SK-N-SH (cell line): ENCODE data around the gene SEPTIN7. TPM values are rescaled to one million over a fixed set of nuclear protein-coding genes. Genes with fewer than 3 reads are reported as not detected.

ENCODE experiments used
- CTCF ChIA-PET: fragments of 300-600, 350-600 bp; formaldehyde crosslinking; extraction: SDS; loops from one replicate; lab custom pipeline; 2021; lab: Yijun Ruan, JAX
- POLR2A ChIA-PET: fragments of 350-600 bp; sonication (Branson Sonifier 250); formaldehyde crosslinking; extraction: SDS; loops from one replicate; lab custom pipeline; 2020; ENCODE audit warnings: antibody characterized with exemption, inconsistent platforms; lab: Yijun Ruan, JAX
- DNase-seq: peaks from one replicate; pipeline ENCODE4 v3.0.0; 2012
- H2AFZ ChIP-seq: fragments of 200-600 bp; sonication (generic); 2 replicates; pipeline ENCODE4 v1.8.1; 2016; ENCODE audit warnings: antibody characterized with exemption, mild to moderate bottlenecking, low read depth
- H3F3A ChIP-seq: fragments of 200-600 bp; sonication (generic); replicated peaks from 2 replicates; pipeline ENCODE3; 2016; ENCODE audit warnings: antibody characterized with exemption, mild to moderate bottlenecking; ENCODE audit not compliant: insufficient read depth
- H3K27ac ChIP-seq, 2 experiments: fragments of 200-500 bp in 1 of 2; fragments of 200-600 bp in 1 of 2; sonication (Bioruptor generic) in 1 of 2; sonication (generic), shearing (Covaris generic) in 1 of 2; 2 replicates each; pipeline versions ENCODE4 v1.5.1 to v1.6.1; 2014 to 2016; ENCODE audit warnings: low read depth in 2 of 2, inconsistent platforms in 1 of 2, low read length in 1 of 2, mild to moderate bottlenecking in 1 of 2, mixed read lengths in 1 of 2
- H3K27me3 ChIP-seq: fragments of 200-600 bp; sonication (generic), shearing (Covaris generic); 2 replicates; pipeline ENCODE4 v1.6.1; 2016; ENCODE audit warnings: mixed run types; ENCODE audit not compliant: insufficient read depth
- H3K36me3 ChIP-seq, 2 experiments: fragments of 200-500 bp in 1 of 2; fragments of 200-600 bp in 1 of 2; sonication (Bioruptor generic) in 1 of 2; sonication (generic) in 1 of 2; replicated peaks in 1 of 2; 2 replicates each; pipeline versions ENCODE3 to v1.5.1; 2014 to 2016; ENCODE audit warnings: low read length in 1 of 2, mild to moderate bottlenecking in 1 of 2; ENCODE audit not compliant: insufficient read depth in 2 of 2, control insufficient read depth in 1 of 2
- H3K4me1 ChIP-seq, 2 experiments: fragments of 200-500 bp in 1 of 2; fragments of 200-600 bp in 1 of 2; sonication (Bioruptor generic) in 1 of 2; sonication (generic), shearing (Covaris generic) in 1 of 2; 2 replicates each; pipeline versions ENCODE4 v1.5.1 to v1.6.1; 2014 to 2016; ENCODE audit warnings: low read depth in 1 of 2, low read length in 1 of 2, mixed run types in 1 of 2; ENCODE audit not compliant: insufficient read depth in 2 of 2, control insufficient read depth in 1 of 2
- H3K4me2 ChIP-seq: fragments of 200-600 bp; sonication (generic), shearing (Covaris generic); 2 replicates; pipeline ENCODE4 v1.6.1; 2017; ENCODE audit warnings: mixed run types
- H3K4me3 ChIP-seq, 2 experiments: fragments of 200-500 bp in 1 of 2; fragments of 200-600 bp in 1 of 2; sonication (Bioruptor generic) in 1 of 2; sonication (generic), shearing (Covaris generic) in 1 of 2; 2 replicates each; pipeline versions ENCODE4 v1.5.1 to v1.8.1; 2014 to 2016; ENCODE audit warnings: low read depth in 2 of 2, inconsistent platforms in 1 of 2, low read length in 1 of 2, mild to moderate bottlenecking in 1 of 2, mixed read lengths in 1 of 2, moderate library complexity in 1 of 2
- H3K79me2 ChIP-seq: fragments of 200-600 bp; sonication (generic); 2 replicates; pipeline ENCODE4 v1.8.1; 2017; ENCODE audit warnings: mild to moderate bottlenecking; ENCODE audit not compliant: insufficient read depth
- H3K9ac ChIP-seq: fragments of 200-600 bp; sonication (generic); 2 replicates; pipeline ENCODE4 v1.6.1; 2017; ENCODE audit warnings: mixed run types
- H3K9me2 ChIP-seq: fragments of 200-600 bp; sonication (generic); 2 replicates; pipeline ENCODE4 v1.6.1; 2017; ENCODE audit warnings: mixed run types
- H3K9me3 ChIP-seq: fragments of 200-600 bp; sonication (generic); 2 replicates; pipeline ENCODE4 v1.6.1; 2017; ENCODE audit warnings: mixed run types, mild to moderate bottlenecking, moderate library complexity
- H4K20me1 ChIP-seq: fragments of 200-600 bp; sonication (generic); 2 replicates; pipeline ENCODE4 v1.6.1; 2017; ENCODE audit warnings: mild to moderate bottlenecking, mixed run types; ENCODE audit not compliant: insufficient read depth
- CHD2 ChIP-seq: fragments of 150-350 bp; IDR thresholded peaks from 2 replicates; pipeline ENCODE4 v1.6.1; 2018; ENCODE audit warnings: low read length; ENCODE audit not compliant: partially characterized antibody
- ELF1 ChIP-seq: IDR thresholded peaks from 2 replicates; pipeline ENCODE4 v1.4.0; 2012
- EP300 ChIP-seq, 2 experiments: IDR thresholded peaks; 2 replicates each; pipeline versions ENCODE4 v1.4.0 to v1.6.1; 2012; ENCODE audit warnings: borderline replicate concordance in 1 of 2, low read depth in 1 of 2, low read length in 1 of 2
- EZH2phosphoT487 ChIP-seq: fragments of 200-600 bp; sonication (generic); IDR thresholded peaks from 2 replicates; pipeline ENCODE4 v1.6.1; 2017; ENCODE audit warnings: low read depth, mixed run types, mild to moderate bottlenecking, antibody characterized with exemption, moderate library complexity, borderline replicate concordance
- FOSL2 ChIP-seq: IDR thresholded peaks from 2 replicates; pipeline ENCODE4 v1.4.0; 2012; ENCODE audit warnings: low read depth, mild to moderate bottlenecking, moderate library complexity, borderline replicate concordance
- FOXM1 ChIP-seq: IDR thresholded peaks from 2 replicates; pipeline ENCODE4 v1.4.0; 2012; ENCODE audit warnings: low read depth, mild to moderate bottlenecking
- GATA2 ChIP-seq: sonication (generic); formaldehyde crosslinking; IDR thresholded peaks from 2 replicates; pipeline ENCODE4 v1.5.0; 2020; ENCODE audit warnings: mild to moderate bottlenecking, missing genetic modification reagents
- JUND ChIP-seq: IDR thresholded peaks from 2 replicates; pipeline ENCODE4 v1.4.0; 2012
- MEF2A ChIP-seq: IDR thresholded peaks from 2 replicates; pipeline ENCODE4 v1.4.0; 2012; ENCODE audit warnings: low read depth, borderline replicate concordance
- MXI1 ChIP-seq: IDR thresholded peaks from 2 replicates; pipeline ENCODE4 v1.6.1; 2012; ENCODE audit warnings: mild to moderate bottlenecking, low read depth, low read length, improper control_type of control experiment
- NFIC ChIP-seq: IDR thresholded peaks from 2 replicates; pipeline ENCODE4 v1.4.0; 2012; ENCODE audit warnings: borderline replicate concordance
- NRF1 ChIP-seq: IDR thresholded peaks from 2 replicates; pipeline ENCODE4 v1.6.1; 2012; ENCODE audit warnings: low read depth, mild to moderate bottlenecking, low read length
- POLR2AphosphoS5 ChIP-seq: IDR thresholded peaks from 2 replicates; pipeline ENCODE4 v1.6.1; 2012; ENCODE audit warnings: low read depth, low read length
- RAD21 ChIP-seq: IDR thresholded peaks from 2 replicates; pipeline ENCODE4 v1.6.1; 2012; ENCODE audit warnings: mild to moderate bottlenecking, low read length
- RXRA ChIP-seq: IDR thresholded peaks from 2 replicates; pipeline ENCODE4 v1.4.0; 2012; ENCODE audit warnings: low read depth, mild to moderate bottlenecking, borderline replicate concordance
- SMC3 ChIP-seq: IDR thresholded peaks from 2 replicates; pipeline ENCODE4 v1.6.1; 2012; ENCODE audit warnings: low read depth, low read length, improper control_type of control experiment
- TAF1 ChIP-seq: IDR thresholded peaks from 2 replicates; pipeline ENCODE4 v1.6.1; 2012; ENCODE audit warnings: low read depth, mild to moderate bottlenecking, low read length, moderate library complexity, borderline replicate concordance
- TCF12 ChIP-seq: IDR thresholded peaks from 2 replicates; pipeline ENCODE4 v1.4.0; 2012
- TEAD4 ChIP-seq: IDR thresholded peaks from 2 replicates; pipeline ENCODE4 v1.4.0; 2012; ENCODE audit warnings: mild to moderate bottlenecking, borderline replicate concordance; ENCODE audit not compliant: insufficient read depth
- WGBS: methylation state at CpG from one replicate; pipeline ENCODE4 v1.1.6; 2017; ENCODE audit warnings: low lambda C conversion rate; 5-methylcytosine and 5-hydroxymethylcytosine counted together
- polyA plus RNA-seq, 3 experiments: library from polyadenylated mRNA; depleted of rRNA; stranded (reverse); fragments of >200 nt; gene quantifications; 2 replicates each; pipeline ENCODE4 v1.2.3, GENCODE V29; 2012
- TF ChIP-seq, protein P1 (sequence below): IDR thresholded peaks from 2 replicates; pipeline ENCODE4 v1.4.0; 2012; ENCODE audit warnings: low read depth, borderline replicate concordance
- TF ChIP-seq, protein P2 (sequence below): IDR thresholded peaks from 2 replicates; pipeline ENCODE4 v1.6.1; 2012; ENCODE audit warnings: mild to moderate bottlenecking, low read depth, low read length, moderate library complexity
- TF ChIP-seq, protein P3 (sequence below): IDR thresholded peaks from 2 replicates; pipeline ENCODE4 v1.4.0; 2012; ENCODE audit warnings: low read depth
- TF ChIP-seq, protein P4 (sequence below): IDR thresholded peaks from 2 replicates; pipeline ENCODE4 v1.4.0; 2012; ENCODE audit warnings: low read depth, borderline replicate concordance
- TF ChIP-seq, protein P5 (sequence below): fragments of 200-600 bp; sonication (generic); IDR thresholded peaks from 2 replicates; pipeline ENCODE4 v1.6.1; 2017; ENCODE audit warnings: antibody characterized with exemption, mild to moderate bottlenecking, moderate library complexity

The SEPTIN7 gene
- polyA plus RNA-seq, 1 of the 3 experiments (the other 2 are of a cell fraction) = 119 TPM

DNA sequence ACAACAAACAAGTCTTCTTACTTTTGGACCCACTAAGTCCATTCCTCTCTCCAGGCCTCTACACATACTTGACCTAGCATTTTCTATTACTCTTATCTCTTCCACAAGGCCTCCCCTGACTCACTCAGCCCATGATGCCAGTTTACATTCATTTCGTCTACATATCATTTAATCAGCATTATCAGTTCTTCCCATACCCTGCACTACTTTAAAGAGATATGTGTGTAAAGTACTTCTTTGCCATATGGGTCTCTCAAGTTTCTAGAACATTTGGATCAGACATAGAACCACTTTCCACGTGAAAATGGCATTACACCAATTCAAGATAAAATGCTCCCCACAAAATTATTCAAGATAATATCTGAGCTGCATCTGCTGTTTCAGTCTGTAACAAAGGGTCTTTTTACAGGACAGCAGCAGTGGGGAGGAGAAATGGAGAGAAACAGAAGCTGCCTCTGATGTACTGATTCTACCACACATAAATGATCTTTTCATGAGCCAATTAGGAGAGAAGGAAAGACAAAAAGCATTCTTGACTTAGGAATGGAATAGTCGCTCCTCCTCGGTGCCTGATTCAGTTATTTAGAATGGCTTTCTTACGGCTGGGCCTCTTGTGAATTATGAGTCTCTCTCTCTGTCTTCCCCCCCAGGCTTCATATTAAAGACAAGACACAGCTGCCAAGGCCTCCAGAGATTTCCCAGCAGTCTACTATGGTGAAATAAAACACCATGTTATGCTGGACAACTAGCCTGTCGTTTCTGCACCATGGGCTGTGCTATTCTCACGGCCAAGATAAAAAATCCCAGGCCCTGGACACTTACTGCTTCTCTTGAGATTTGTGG is 46.9 kb upstream of the SEPTIN7 start:
- H3K27ac ChIP-seq = peak overlapping the region; percentile 78 to 96
- ChIA-PET POLR2A (interaction anchor here (1.3 kb wide), 1 partner anchor 47 kb away, joined by 7 read pairs; the partner anchor contains the start of gene SEPTIN7), CTCF (interaction anchor here (1.0 to 2.8 kb wide), 5 partner anchors 38 to 153 kb away, joined by 3 to 21 read pairs (median 5); partner anchors contain the start of gene SEPTIN7)
- WGBS = 16% methylated on average over 7 of the region's 7 CpGs
- DNase-seq = no peak
- H3K9me3 ChIP-seq = no peaks in the 10 kb centered on the region
- H4K20me1 ChIP-seq = no peaks in the 10 kb centered on the region
- H3F3A ChIP-seq = peaks cover 15% of the 10 kb centered on the region
- no peaks in the 10 kb centered on the region for H3K79me2 ChIP-seq
- H3K4me2 ChIP-seq = peak overlapping the region; percentile 33
- H3K4me3 ChIP-seq = 0 out of 4 replicates have a peak overlapping the region, but pooled peaks of 1 of the 2 experiments have one; percentile 0
- no peaks in the 10 kb centered on the region for H3K27me3 ChIP-seq
- peaks cover 32 to 43% of the 10 kb centered on the region in 2 experiments; a peak in 3 of 4 replicates for H3K4me1 ChIP-seq
- no peaks in the 10 kb centered on the region for H3K9me2 ChIP-seq
- peak overlapping the region; percentile 9; the same call in 1 of the 2 replicates for H3K9ac ChIP-seq
- H2AFZ ChIP-seq = peak overlapping the region; percentile 68
- no peaks in the 10 kb centered on the region for H3K36me3 ChIP-seq
- TF ChIP-seq TCF12 (peak; percentile 74), TAF1 (no peak), CHD2 (no peak), SMC3 (no peak), FOXM1 (no peak), FOSL2 (0 out of 2 replicates have a peak, but pooled peaks have one; percentile 33), RXRA (no peak; the same call in 1 of the 2 replicates), EP300 (IDR thresholded peaks at IDR 0.05; ENCODE audit: borderline replicate concordance in 1 of 2, low read depth in 1 of 2, low read length in 1 of 2) (peak in 1 of 2 experiments; percentile 43; a peak in 3 of 4 replicates), ELF1 (no peak), EZH2phosphoT487 (no peak), MXI1 (0 out of 2 replicates have a peak, but pooled peaks have one; percentile 18), RAD21 (0 out of 2 replicates have a peak, but pooled peaks have one; percentile 2), JUND (peak; percentile 19; the same call in 1 of the 2 replicates), NRF1 (no peak), NFIC (peak; percentile 45; the same call in 1 of the 2 replicates), TEAD4 (peak; percentile 29; the same call in 1 of the 2 replicates), MEF2A (no peak), GATA2 (CRISPR knock-in tag) (peak; percentile 83), POLR2AphosphoS5 (peak; percentile 60)
- TF ChIP-seq, protein P1, sequence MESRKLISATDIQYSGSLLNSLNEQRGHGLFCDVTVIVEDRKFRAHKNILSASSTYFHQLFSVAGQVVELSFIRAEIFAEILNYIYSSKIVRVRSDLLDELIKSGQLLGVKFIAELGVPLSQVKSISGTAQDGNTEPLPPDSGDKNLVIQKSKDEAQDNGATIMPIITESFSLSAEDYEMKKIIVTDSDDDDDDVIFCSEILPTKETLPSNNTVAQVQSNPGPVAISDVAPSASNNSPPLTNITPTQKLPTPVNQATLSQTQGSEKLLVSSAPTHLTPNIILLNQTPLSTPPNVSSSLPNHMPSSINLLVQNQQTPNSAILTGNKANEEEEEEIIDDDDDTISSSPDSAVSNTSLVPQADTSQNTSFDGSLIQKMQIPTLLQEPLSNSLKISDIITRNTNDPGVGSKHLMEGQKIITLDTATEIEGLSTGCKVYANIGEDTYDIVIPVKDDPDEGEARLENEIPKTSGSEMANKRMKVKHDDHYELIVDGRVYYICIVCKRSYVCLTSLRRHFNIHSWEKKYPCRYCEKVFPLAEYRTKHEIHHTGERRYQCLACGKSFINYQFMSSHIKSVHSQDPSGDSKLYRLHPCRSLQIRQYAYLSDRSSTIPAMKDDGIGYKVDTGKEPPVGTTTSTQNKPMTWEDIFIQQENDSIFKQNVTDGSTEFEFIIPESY = no peak
- TF ChIP-seq, protein P2, sequence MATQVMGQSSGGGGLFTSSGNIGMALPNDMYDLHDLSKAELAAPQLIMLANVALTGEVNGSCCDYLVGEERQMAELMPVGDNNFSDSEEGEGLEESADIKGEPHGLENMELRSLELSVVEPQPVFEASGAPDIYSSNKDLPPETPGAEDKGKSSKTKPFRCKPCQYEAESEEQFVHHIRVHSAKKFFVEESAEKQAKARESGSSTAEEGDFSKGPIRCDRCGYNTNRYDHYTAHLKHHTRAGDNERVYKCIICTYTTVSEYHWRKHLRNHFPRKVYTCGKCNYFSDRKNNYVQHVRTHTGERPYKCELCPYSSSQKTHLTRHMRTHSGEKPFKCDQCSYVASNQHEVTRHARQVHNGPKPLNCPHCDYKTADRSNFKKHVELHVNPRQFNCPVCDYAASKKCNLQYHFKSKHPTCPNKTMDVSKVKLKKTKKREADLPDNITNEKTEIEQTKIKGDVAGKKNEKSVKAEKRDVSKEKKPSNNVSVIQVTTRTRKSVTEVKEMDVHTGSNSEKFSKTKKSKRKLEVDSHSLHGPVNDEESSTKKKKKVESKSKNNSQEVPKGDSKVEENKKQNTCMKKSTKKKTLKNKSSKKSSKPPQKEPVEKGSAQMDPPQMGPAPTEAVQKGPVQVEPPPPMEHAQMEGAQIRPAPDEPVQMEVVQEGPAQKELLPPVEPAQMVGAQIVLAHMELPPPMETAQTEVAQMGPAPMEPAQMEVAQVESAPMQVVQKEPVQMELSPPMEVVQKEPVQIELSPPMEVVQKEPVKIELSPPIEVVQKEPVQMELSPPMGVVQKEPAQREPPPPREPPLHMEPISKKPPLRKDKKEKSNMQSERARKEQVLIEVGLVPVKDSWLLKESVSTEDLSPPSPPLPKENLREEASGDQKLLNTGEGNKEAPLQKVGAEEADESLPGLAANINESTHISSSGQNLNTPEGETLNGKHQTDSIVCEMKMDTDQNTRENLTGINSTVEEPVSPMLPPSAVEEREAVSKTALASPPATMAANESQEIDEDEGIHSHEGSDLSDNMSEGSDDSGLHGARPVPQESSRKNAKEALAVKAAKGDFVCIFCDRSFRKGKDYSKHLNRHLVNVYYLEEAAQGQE = 0 out of 2 replicates have a peak, but pooled peaks have one; percentile 15
- TF ChIP-seq, protein P3, sequence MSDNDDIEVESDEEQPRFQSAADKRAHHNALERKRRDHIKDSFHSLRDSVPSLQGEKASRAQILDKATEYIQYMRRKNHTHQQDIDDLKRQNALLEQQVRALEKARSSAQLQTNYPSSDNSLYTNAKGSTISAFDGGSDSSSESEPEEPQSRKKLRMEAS = peak; percentile 20; the same call in 1 of the 2 replicates
- TF ChIP-seq, protein P4, sequence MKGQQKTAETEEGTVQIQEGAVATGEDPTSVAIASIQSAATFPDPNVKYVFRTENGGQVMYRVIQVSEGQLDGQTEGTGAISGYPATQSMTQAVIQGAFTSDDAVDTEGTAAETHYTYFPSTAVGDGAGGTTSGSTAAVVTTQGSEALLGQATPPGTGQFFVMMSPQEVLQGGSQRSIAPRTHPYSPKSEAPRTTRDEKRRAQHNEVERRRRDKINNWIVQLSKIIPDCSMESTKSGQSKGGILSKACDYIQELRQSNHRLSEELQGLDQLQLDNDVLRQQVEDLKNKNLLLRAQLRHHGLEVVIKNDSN = no peak
- TF ChIP-seq, protein P5, sequence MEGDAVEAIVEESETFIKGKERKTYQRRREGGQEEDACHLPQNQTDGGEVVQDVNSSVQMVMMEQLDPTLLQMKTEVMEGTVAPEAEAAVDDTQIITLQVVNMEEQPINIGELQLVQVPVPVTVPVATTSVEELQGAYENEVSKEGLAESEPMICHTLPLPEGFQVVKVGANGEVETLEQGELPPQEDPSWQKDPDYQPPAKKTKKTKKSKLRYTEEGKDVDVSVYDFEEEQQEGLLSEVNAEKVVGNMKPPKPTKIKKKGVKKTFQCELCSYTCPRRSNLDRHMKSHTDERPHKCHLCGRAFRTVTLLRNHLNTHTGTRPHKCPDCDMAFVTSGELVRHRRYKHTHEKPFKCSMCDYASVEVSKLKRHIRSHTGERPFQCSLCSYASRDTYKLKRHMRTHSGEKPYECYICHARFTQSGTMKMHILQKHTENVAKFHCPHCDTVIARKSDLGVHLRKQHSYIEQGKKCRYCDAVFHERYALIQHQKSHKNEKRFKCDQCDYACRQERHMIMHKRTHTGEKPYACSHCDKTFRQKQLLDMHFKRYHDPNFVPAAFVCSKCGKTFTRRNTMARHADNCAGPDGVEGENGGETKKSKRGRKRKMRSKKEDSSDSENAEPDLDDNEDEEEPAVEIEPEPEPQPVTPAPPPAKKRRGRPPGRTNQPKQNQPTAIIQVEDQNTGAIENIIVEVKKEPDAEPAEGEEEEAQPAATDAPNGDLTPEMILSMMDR = no peak
